GM19043 (cell line): ENCODE data around the gene STEAP1.
A peak's percentile ranks its signal among the peaks of the same experiment; 100 is the strongest.
"Not testable (repeated sequence)": the region's sequence is repeated elsewhere in the genome, so short reads cannot be mapped to it uniquely, and the experiment has no call there.

ENCODE experiments used
- ATAC-seq: cut with Tn5 transposase; IDR thresholded peaks from one replicate; pipeline ENCODE4 v1.9.1; 2021; ENCODE audit warnings: low read depth; ENCODE audit not compliant: unreplicated experiment

STEAP1 gene

GRCh38 chr7:90153943-90154771 is at the start of gene STEAP1:
Gene STEAP1 (plus strand): TSS chr7:90154469. CDS start chr7:90159789, 5,320 bp downstream.
- peak; percentile 93 for ATAC-seq

- not testable (repeated sequence) for ATAC-seq
Observed at GRCh38 chr7:90114972-90115371, 39.3 kb upstream of the STEAP1 start.

- not testable (repeated sequence) for ATAC-seq
Observed at GRCh38 chr7:90118551-90119177, 35.6 kb upstream of the STEAP1 start.

- ATAC-seq: no peak
Observed at GRCh38 chr7:90119178-90119971, 34.9 kb upstream of the STEAP1 start.

GRCh38 chr7:90120205-90120604 is 34.1 kb upstream of the STEAP1 start:
- ATAC-seq: not testable (repeated sequence)

DNA sequence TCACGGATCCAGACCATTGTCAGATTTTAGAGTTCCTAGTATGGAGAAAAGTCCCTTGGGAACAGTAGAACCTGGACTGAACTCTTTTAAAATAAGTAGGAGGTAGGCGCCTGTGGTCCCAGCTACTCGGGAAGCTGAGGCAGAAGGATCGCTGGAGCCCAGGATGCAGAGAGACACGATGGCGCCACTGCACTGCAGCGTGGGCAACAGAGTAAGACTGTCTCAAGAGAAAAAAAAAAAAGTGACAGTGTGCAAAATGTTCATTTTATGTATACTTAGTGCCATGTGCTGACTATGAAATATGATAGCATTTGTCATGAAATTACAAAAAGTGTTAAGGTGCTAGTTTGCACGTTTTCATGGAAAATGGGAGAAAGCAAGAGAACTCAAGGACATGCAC is 22.5 kb upstream of the STEAP1 start:
- ATAC-seq: not testable (repeated sequence)

DNA sequence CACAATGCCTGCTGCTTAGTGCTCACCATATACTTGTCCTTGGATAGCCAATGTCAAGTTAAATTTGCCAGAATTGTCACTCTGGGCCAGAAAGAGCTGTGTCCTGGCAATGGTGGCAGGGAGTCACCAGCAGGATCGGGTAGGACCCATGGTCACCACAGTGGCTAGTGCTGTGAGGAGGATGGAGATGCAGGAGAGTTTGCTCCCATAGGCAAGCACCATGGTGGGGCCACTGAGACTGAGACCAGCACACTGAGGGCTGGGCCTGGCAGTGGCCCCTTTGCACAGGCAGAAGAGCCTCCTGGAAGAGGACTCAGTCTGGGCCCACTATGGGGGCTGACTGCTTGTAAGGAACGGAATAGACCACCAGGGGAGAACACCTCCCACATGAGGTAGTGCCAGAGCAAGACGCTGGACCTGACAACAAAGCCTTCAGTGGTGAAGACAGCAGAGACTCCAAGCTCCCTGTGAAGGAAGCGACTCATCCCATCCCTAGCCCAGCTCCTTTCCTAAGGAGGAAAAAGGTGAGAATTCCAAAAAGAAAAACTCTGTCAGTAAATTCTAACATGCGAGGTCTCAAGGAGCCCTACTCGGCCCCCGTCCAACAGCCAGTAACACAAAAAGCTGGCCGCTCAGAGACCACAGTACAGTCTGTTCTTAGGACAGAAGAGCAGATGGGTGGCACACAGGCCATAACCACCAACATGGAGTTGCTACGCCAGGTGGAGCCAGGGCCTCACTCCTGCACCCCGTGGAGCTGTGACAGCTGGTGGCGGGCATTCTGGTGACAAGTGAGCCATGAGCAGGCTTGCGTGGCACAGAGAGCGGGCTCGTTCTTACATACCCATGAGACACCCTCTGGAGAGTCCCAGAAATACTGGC is 6.9 kb upstream of the STEAP1 start:
- ATAC-seq: not testable (repeated sequence)

GRCh38 chr7:90149428-90149827 is 4.8 kb upstream of the STEAP1 start:
- ATAC-seq: not testable (repeated sequence)

DNA sequence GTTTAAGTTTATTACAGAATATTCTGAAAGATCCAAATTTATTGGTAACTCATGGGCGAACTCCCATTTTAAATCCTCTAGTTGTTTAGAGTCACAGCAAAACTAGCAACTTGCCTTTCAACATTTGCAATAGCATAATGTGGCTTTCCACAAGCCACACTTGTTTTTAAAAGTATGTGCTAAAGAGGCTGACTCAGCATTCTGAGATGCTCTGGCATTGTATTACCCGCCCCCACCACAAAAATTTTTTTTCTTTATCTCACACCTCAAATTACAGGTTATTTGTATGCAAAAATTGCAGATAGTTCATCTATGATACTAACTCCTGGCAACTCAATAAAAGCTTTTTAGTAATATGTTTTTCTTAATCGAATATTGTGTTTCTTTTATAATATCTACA is 2.4 kb upstream of the STEAP1 start:
- ATAC-seq: not testable (repeated sequence)

- not testable (repeated sequence) for ATAC-seq
Observed at GRCh38 chr7:90152642-90153253, 1.5 kb upstream of the STEAP1 start.

GRCh38 chr7:90155206-90155605 is 937 bp downstream of the STEAP1 start:
- ATAC-seq: no peak

- not testable (repeated sequence) for ATAC-seq
Observed at GRCh38 chr7:90157331-90157730, 3.1 kb downstream of the STEAP1 start.

DNA sequence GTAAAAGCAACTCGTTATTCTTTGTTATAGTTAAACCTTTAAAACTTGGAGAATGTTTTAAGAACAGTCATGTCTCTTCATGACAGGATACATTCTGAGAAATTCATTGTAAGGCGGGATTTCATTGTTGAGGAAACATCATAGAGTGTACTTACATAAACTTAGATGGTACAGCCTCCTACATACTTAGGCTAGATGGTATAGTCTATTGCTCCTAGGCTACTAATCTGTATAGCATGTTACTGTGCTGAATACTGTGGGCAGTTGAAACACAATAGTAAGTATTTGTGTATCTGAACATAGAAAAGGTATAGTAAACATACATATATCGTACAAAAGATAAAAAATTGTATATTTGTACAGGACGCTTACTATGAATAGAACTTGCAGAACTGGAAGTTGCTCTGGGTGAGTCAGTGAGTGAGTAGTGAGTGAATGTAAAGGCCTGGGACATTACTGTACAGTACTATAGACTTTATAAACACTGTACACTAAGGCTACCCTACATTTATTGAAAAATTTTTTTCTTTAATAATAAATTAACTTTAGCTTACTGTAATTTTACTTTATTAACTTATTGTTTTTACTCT is 3.6 kb downstream of the STEAP1 start:
- not testable (repeated sequence) for ATAC-seq

- no peak for ATAC-seq
Observed at GRCh38 chr7:90163534-90163933, 9.3 kb downstream of the STEAP1 start.

DNA sequence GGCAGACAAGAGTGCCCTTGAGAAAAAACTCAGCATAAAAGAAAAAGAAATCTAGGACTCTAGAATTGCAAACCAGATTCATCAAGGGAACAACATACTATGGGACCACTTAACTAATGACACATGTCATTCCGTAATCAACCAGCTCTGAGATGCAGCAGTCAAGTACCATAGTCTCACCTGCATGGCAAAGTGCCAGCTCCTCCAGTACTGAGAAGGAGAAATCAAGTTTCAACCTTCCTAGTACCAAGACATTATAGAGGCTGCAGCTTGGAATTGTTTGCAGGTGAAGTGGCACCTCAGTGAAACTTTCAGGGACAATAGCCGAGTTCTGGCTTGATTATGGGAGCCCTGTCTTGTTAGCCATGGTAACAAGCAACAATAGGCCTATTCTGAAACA is 11.5 kb downstream of the STEAP1 start:
- no peak for ATAC-seq

DNA sequence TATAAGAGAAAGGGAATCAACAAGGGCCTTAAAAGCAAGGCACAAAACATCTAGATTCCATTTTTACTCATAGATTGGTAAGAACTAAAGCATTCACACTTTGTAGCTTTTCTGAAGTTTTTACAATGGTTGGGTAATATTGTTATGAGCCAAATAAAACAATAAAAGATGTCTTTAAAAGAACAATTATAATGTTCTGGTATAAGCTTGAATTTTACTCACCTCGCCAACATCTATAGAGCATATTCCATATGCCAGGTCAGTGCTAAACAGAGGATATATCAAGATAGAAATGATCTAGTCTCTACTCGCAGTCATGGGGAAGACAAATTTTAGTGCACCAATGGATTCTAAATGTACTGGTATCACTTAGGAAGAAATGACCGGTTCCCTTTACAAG is 11.9 kb downstream of the STEAP1 start:
- no peak for ATAC-seq

DNA sequence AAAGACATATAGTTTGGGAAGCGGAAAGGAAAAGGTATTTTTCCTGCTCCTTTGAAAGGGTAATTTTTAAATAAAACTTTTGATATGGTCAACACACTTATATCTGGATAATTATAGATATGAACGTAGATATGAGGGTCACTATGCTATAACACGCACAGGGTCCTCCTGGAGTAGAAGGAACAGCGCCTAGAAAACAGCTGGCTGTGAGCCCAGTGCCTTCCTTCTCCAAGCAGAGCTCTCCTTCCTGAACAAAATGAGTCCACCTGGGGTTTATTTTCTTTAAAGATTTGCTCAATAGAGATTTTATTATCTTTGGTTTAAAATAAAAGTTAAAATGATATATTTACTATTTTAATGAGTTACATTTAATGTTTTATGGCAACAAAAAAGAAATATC is 13.1 kb downstream of the STEAP1 start:
- ATAC-seq: no peak

DNA sequence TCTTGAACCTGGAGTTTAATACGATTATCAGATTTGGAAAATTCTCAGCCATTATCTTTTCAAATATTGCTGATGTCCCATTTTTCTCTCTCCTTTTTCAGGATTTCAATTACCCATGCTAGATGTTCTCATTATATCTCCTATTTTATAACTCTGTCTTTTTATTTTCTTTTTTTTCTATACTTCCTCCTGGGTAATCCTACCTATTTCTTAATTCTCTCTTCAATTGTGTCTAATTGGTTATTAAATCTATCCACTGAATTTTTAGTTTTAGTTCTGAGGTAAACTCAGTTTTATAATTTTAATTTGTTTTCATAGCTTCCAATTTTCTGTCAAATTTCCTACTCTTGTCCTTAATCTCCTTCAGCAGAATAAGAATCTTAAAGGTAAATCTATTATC is 15.6 kb downstream of the STEAP1 start:
- ATAC-seq: no peak

DNA sequence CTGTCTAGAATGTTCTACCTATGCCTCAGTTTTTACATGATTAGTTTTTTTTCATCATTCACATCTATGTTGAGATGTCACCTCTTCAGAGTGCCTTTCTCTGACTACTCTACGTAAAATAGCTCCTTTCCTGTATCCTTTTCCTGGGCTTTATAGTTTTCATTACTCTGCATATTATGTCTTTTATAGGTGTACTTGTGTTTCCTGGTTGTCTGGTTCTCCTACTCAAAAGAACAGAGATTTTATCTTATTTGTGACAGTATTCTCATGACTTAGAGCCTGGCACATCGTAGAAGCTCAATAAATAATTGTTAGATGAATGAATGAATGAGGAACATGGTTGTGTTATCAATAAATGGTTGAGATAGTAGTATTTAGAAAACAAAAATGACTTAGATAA is 17.9 kb downstream of the STEAP1 start:
- no peak for ATAC-seq
